Activated gamma-delta T cell treated with anti-CD3 and anti-CD28 coated beads, Interleukin-2, amount 50 U/mL, for 16 hours (primary cell): Measurements from ENCODE around the gene VAMP1.
"Not testable (repeated sequence)": the region's sequence is repeated elsewhere in the genome, so short reads cannot be mapped to it uniquely, and the experiment has no call there.

ENCODE experiments used
- DNase-seq: peaks from one replicate; pipeline ENCODE4 v3.0.0-alpha.2; 2020; ENCODE audit warnings: low read depth

VAMP1 gene

GRCh38 chr12:6469609-6470374 lies 685 bp downstream of the VAMP1 start:
- DNase-seq, result no peak

GRCh38 chr12:6469092-6469491 lies 1.4 kb downstream of the VAMP1 start:
- no peak for DNase-seq

DNA sequence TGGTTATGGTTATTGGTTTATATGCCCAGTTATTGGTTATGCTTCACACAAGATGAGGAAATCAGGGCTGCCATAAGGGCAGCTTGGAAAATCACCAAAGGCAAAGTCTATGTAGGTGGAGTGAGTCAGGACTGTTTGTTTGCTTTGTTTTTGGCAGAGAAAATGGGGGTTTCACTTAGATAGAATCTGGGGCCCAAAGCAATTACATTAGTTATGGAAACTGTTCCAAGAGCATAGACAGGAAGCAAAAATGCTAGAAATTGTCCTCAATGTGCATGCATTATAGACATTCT lies 2.2 kb downstream of the VAMP1 start:
- no peak for DNase-seq

DNA sequence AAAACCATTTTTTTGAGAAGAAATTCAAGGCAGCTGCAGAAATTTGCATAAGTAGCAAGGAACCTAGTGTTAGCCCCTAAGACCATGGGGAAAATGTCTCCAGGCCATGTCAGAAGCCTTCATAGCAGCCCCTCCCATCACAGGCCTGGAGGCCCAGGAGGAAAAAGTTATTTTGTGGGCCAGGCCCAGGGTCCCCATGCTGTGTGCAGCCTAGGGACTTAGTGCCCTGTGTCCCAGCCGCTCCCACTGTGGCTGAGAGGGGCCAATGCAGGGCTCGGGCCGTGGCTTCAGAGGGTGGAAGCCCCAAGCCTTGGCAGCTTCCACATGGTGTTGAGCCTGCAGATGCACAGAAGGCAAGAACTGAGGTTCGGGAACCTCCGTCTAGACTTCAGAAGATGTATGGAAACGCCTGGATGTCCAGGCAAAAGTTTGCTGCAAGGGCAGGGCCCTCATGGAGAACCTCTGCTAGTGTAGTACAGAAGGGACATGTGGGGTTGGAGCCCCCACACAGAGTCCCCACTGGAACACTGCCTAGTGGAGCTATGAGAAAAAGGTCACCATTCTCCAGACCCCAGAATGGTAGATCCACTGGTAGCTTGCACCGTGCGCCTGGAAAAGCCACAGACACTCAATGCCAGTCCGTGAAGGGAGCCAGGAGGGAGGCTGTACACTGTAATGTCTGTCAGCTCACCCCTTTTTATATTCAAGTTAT lies 2.8 kb downstream of the VAMP1 start:
- DNase-seq, result not testable (repeated sequence)

GRCh38 chr12:6466751-6467150 lies 3.7 kb downstream of the VAMP1 start:
- not testable (repeated sequence) for DNase-seq

DNA sequence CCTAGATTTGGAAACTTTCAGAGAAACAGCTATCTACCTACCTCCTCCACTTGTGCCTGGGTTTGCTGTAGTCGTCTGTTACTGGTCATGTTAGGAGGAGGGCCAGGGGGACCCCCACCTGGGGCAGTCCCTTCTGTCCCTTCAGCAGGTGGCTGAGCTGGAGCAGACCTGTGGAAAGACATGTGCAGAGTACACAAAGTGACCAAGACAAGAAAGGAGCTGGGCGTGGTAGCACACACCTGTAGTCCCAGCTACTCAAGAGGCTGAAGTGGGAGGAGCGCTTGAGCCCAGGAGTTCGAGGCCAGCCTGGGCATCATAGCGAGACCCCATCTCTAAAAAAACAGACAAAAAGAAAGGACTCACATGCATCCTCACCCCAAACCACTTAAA lies 4.3 kb downstream of the VAMP1 start:
- DNase-seq, result no peak

DNA sequence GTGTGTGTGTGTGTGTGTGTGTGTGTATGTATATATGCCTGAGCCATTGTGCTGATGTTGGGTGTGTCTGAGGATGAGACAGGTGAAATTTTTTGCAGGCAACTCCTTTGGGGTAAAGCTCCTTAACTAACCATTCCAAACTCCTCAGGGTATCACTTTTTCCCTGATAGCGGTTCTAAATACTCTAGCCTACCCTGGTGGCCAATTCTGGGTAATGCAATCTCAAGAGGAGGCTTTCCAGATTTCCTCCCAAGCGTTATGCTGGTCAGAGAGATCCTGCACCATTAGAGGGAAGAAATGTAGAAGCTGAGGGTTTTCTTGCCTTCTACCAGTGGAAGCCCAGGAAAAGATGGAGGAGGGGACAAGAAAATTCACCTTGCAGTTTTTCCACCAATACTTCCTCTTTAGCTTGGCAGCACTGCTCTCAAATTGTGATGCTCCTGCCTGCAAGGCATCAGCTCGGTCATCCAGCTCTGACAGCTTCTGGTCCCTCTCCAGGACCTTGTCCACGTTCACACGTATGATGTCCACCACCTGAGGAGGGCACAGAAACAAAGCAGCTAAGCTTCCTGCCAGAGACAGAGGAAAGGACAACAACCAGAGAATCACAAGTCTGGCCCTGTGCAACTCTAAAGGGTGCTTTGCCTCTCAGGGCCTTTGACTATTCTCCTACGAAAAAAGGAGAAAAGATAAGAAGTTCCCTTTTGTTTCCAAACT lies 4.9 kb downstream of the VAMP1 start:
- DNase-seq, result no peak

GRCh38 chr12:6464531-6464930 lies 5.9 kb downstream of the VAMP1 start:
- no peak for DNase-seq

DNA sequence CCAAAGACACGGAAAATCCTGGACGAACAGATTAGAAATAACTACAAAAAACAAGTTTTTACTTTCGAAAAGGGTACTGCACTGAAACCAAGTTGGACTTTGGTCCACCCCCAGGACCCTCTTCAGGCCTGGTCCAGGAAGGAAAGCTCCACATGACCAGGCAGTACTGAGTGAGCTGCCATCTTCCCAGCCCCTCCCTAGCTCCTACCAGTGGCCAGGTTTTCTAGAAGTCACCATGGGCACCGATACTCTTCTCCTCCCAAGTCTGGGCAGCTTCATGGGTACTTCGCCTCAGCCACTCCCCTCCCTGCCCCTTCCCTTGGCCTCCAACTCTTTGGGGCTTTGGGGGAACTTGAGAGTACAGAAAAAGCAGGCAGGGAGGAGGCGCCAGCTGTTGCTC lies 6.6 kb downstream of the VAMP1 start:
- DNase-seq, result no peak

GRCh38 chr12:6463216-6463615 lies 7.3 kb downstream of the VAMP1 start:
- no peak for DNase-seq

DNA sequence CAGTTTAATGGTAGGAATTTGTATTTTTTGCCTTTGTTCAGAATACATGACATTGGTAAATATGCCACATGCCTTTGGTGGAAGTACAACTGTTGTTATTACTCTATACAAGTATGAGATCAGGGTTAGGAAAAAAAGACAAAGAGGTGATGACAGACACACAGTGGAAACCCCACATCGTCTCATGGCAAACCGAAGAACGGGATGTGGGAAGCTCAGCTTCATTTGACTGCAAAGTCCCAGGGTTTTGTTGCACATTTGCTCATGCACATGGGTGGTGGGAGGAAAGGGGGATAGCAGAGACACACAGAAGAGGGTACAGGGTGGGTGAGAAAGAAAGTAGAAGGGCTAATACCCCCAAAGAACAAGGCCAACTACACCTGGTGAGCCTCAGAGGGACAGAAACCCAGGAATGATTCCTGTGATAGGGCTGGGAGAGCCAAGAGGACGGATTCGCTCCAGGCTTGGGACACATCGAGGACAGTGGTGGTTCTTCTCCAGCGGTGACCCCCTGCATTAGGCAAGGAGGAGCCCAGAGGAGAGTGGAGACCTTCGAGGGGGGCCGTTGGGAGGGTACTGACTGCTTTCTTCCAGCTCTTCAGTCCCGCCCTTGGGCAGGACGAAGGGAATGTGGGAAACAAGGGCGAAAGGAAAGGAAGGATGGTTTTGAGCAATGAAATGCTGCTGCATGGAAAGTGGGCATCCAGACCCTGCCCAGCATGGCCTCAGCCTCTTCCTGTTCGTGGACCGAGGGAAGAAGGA lies 8.1 kb downstream of the VAMP1 start:
- DNase-seq, result no peak

GRCh38 chr12:6461401-6462233 lies 8.9 kb downstream of the VAMP1 start:
- DNase-seq, result peak; percentile 74

DNA sequence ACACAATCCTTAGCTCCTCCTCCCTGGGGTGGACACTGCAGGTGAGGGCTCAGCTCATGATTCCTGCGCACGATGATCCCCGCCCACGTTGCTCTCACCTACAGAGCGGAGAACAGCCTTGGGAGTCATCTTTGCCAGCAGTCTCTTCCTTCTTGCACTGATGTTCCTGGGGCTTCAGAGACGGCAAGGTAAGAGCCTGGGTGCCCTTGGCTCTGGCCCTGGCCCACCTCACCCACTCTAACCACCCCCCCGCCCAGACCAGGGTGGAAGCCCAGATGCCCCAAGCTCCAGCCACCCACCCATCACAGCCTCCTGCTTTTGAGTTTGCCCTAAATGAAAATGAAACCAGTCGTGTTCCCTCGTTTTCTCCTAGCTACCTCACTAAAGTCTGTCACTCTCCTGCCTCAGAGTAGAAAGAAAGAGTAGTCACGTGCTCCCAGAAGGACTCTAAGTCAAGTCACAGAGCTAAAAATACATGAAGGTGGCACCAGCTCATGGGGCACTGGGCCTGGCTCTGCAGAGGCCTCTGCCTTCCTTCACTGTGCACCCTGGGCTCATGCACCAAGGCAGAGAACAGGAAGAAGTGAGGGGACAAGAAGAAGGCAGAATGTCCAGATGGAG lies 9.6 kb downstream of the VAMP1 start:
- DNase-seq, result no peak

- DNase-seq, result no peak
Measured at GRCh38 chr12:6459004-6459337, 11.5 kb downstream of the VAMP1 start.

GRCh38 chr12:6458281-6459003 lies 12.0 kb downstream of the VAMP1 start:
- DNase-seq, result no peak

DNA sequence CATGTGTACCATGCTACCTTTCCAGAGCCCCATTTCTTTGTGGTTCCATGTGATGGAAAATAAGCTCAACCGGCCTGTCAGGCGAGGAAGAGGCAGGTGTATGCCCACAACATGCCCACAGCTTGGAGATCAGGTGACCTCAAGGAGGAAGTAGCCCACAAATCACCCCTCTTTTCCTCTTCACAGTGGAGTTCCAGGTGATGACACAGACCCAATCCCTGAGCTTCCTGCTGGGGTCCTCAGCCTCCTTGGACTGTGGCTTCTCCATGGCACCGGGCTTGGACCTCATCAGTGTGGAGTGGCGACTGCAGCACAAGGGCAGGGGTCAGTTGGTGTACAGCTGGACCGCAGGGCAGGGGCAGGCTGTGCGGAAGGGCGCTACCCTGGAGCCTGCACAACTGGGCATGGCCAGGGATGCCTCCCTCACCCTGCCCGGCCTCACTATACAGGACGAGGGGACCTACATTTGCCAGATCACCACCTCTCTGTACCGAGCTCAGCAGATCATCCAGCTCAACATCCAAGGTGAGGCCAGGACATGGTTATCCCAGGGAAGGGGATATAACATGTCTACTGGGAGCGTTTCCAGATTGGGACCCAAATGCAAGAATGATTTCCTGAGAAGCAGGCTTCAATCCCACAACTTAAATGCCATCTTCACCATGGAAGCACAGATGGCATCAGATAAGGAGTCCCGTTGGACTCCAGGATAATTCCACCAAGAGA lies 13.1 kb downstream of the VAMP1 start:
- DNase-seq, result no peak

DNA sequence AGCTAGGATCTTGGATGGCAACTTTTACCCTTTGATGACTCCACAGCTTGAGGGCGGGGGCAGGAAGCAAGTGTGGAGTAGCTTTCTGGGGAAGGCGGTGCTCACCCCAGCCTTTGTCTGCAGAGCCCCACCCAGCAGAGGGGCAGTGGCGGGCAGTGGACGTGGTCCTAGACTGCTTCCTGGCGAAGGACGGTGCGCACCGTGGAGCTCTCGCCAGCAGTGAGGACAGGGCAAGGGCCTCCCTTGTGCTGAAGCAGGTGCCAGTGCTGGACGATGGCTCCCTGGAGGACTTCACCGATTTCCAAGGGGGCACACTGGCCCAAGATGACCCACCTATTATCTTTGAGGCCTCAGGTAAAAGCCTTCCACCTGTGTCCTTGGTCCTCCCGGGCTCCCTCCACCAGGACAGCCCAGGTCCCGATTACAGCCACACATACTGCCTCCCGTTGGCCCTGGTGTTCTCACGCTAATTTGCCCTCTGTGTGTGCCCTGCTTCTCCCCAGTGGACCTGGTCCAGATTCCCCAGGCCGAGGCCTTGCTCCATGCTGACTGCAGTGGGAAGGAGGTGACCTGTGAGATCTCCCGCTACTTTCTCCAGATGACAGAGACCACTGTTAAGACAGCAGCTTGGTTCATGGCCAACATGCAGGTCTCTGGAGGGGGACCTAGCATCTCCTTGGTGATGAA lies 17.4 kb downstream of the VAMP1 start:
- DNase-seq, result no peak

DNA sequence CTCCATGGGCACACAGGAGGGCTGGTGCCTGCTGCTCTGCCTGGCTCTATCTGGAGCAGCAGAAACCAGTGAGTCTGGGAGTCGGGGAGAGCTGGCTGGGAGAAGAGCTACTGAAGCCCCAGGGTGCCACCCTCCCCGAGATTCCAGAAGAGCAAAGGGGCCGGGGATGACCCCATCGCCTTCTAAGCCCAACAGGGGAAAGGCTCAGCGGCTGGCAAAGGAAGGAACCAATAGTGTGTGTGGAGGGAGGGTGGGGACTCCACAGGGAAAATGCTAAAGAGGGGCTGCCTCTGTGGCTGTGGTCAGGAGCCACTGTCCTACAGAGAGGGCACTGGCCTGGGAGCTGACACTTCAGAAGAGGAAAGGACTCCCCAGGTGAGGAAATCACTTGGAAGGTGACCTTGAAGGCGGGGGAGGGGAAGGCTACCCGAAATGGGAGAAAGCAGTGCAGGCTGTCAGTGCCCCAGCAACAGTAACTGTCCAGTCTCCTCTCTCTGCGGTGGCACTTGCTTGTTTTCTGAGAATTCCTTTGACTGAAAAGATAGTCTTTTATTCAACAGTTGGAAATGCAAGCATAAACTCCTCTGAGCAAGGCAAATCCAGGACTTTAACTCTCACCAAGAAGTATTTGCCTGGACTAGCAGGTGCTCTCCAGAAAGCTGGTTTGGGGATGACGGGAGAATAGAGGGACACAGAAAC lies 18.1 kb downstream of the VAMP1 start:
- no peak for DNase-seq
